Activated CD4-positive, alpha-beta T cell treated with anti-CD3 and anti-CD28 coated beads, Interleukin-2, amount 10 ng/mL, durations not matched to agents 24 days and 14 days (primary cell): Measurements from ENCODE around the gene PSTPIP1. TPM values are rescaled to one million over a fixed set of nuclear protein-coding genes. Genes with fewer than 3 reads are reported as not detected.

Experiments used
- DNase-seq: peaks from one replicate; pipeline ENCODE4 v3.0.0; 2022
- H3K27ac Mint-ChIP-seq: one replicate; pipeline ENCODE4 v1.8.0; 2022; ENCODE audit warnings: mild to moderate bottlenecking, mixed read lengths
- H3K27me3 Mint-ChIP-seq: one replicate; pipeline ENCODE4 v1.8.0; 2022; ENCODE audit warnings: mixed read lengths
- H3K36me3 Mint-ChIP-seq: one replicate; pipeline ENCODE4 v1.8.0; 2022; ENCODE audit warnings: low read depth, mild to moderate bottlenecking, mixed read lengths
- H3K4me1 Mint-ChIP-seq: one replicate; pipeline ENCODE4 v1.8.0; 2021; ENCODE audit warnings: mixed read lengths
- H3K4me3 Mint-ChIP-seq: one replicate; pipeline ENCODE4 v1.8.0; 2022; ENCODE audit warnings: mild to moderate bottlenecking, moderate library complexity, mixed read lengths
- H3K9me3 Mint-ChIP-seq: one replicate; pipeline ENCODE4 v1.8.0; 2021; ENCODE audit warnings: mixed read lengths
- intact Hi-C: fragments of 100-400 bp; cut with micrococcal nuclease; formaldehyde crosslinking; loops from one replicate; pipeline ENCODE4 v1.15.1; 2023
- total RNA-seq: library from RNA; stranded (reverse); gene quantifications from 2 replicates; pipeline ENCODE4 v1.2.3, GENCODE V29; 2022

The PSTPIP1 gene
- total RNA-seq, 1 donor from 2014 or later = 182 TPM

GRCh38 chr15:76986743-76987142 is 8.2 kb upstream of the PSTPIP1 start:
- Mint-ChIP-seq H3K27me3 (no peaks in the 10 kb centered on the region), H3K4me3 (no peak overlapping the region), H3K4me1 (peaks cover 56% of the 10 kb centered on the region), H3K27ac (peak overlapping the region; percentile 100), H3K36me3 (no peaks in the 10 kb centered on the region), H3K9me3 (no peaks in the 10 kb centered on the region)
- DNase-seq = peak; percentile 75
- intact Hi-C loops = loop anchor here (5.0 kb wide), 2 partner anchors 84 to 201 kb away; no protein-coding TSS in a partner anchor

- Mint-ChIP-seq H3K4me1 (peaks cover 54% of the 10 kb centered on the region), H3K9me3 (no peaks in the 10 kb centered on the region), H3K36me3 (no peaks in the 10 kb centered on the region), H3K27me3 (no peaks in the 10 kb centered on the region), H3K4me3 (peak overlapping the region; percentile 80), H3K27ac (peak overlapping the region; percentile 100)
- no peak for DNase-seq
- intact Hi-C loops = loop anchor here (5.0 kb wide), 2 partner anchors 85 to 200 kb away; no protein-coding TSS in a partner anchor
Observed at GRCh38 chr15:76987276-76987675, 7.7 kb upstream of the PSTPIP1 start.

- Mint-ChIP-seq H3K27ac (peak overlapping the region; percentile 100), H3K4me1 (peaks cover 54% of the 10 kb centered on the region), H3K27me3 (no peaks in the 10 kb centered on the region), H3K4me3 (peak overlapping the region; percentile 80), H3K36me3 (peaks cover under 1% of the 10 kb centered on the region), H3K9me3 (no peaks in the 10 kb centered on the region)
- intact Hi-C loops = loop anchor here (1.0 to 5.0 kb wide), 7 partner anchors 9 to 199 kb away; no protein-coding TSS in a partner anchor
- peak; percentile 90 for DNase-seq
Observed at GRCh38 chr15:76987896-76988860, 6.7 kb upstream of the PSTPIP1 start.

- no peak for DNase-seq
- H3K27ac Mint-ChIP-seq = peak overlapping the region; percentile 100
- intact Hi-C loops = loop anchor here (1.0 to 5.0 kb wide), 7 partner anchors 8 to 198 kb away; no protein-coding TSS in a partner anchor
- peaks cover 58% of the 10 kb centered on the region for H3K4me1 Mint-ChIP-seq
- H3K27me3 Mint-ChIP-seq = no peaks in the 10 kb centered on the region
- H3K36me3 Mint-ChIP-seq = peaks cover 2% of the 10 kb centered on the region
- no peaks in the 10 kb centered on the region for H3K9me3 Mint-ChIP-seq
- H3K4me3 Mint-ChIP-seq = peak overlapping the region; percentile 80
Observed at GRCh38 chr15:76988867-76989780, 5.8 kb upstream of the PSTPIP1 start.

- no peak overlapping the region for H3K27ac Mint-ChIP-seq
- no peak for DNase-seq
- no peaks in the 10 kb centered on the region for H3K27me3 Mint-ChIP-seq
- H3K4me1 Mint-ChIP-seq = peaks cover 62% of the 10 kb centered on the region
- H3K9me3 Mint-ChIP-seq = no peaks in the 10 kb centered on the region
- peaks cover 9% of the 10 kb centered on the region for H3K36me3 Mint-ChIP-seq
- no peak overlapping the region for H3K4me3 Mint-ChIP-seq
- intact Hi-C loops = no loop called here
Observed at GRCh38 chr15:76991048-76991447, 3.9 kb upstream of the PSTPIP1 start.

- Mint-ChIP-seq H3K27ac (peak overlapping the region; percentile 96), H3K27me3 (no peaks in the 10 kb centered on the region)
Observed at GRCh38 chr15:76991741-76992645, 2.9 kb upstream of the PSTPIP1 start.

GRCh38 chr15:76993114-76993725 is 1.7 kb upstream of the PSTPIP1 start:
- peaks cover 19% of the 10 kb centered on the region for H3K36me3 Mint-ChIP-seq
- peaks cover 58% of the 10 kb centered on the region for H3K4me1 Mint-ChIP-seq
- H3K27me3 Mint-ChIP-seq = no peaks in the 10 kb centered on the region
- H3K9me3 Mint-ChIP-seq = no peaks in the 10 kb centered on the region
- H3K4me3 Mint-ChIP-seq = peak overlapping the region; percentile 98
- DNase-seq = no peak
- peak overlapping the region; percentile 96 for H3K27ac Mint-ChIP-seq
- intact Hi-C loops = no loop called here

More at GRCh38 chr15:76991741-76992645, 2.9 kb upstream of the PSTPIP1 start:
- H3K9me3 Mint-ChIP-seq = no peaks in the 10 kb centered on the region
- intact Hi-C loops = no loop called here
- DNase-seq = no peak
- peaks cover 12% of the 10 kb centered on the region for H3K36me3 Mint-ChIP-seq
- no peak overlapping the region for H3K4me3 Mint-ChIP-seq
- H3K4me1 Mint-ChIP-seq = peaks cover 56% of the 10 kb centered on the region

- DNase-seq = peak; percentile 85
- no peaks in the 10 kb centered on the region for H3K27me3 Mint-ChIP-seq
- intact Hi-C loops = no loop called here
- H3K4me1 Mint-ChIP-seq = peaks cover 58% of the 10 kb centered on the region
- H3K4me3 Mint-ChIP-seq = peak overlapping the region; percentile 98
- H3K36me3 Mint-ChIP-seq = peaks cover 23% of the 10 kb centered on the region
- H3K9me3 Mint-ChIP-seq = no peaks in the 10 kb centered on the region
- H3K27ac Mint-ChIP-seq = peak overlapping the region; percentile 96
Observed at GRCh38 chr15:76994001-76994400, 925 bp upstream of the PSTPIP1 start.

GRCh38 chr15:76994496-76994895 is 430 bp upstream of the PSTPIP1 start:
- Mint-ChIP-seq H3K36me3 (peaks cover 28% of the 10 kb centered on the region), H3K4me1 (peaks cover 60% of the 10 kb centered on the region), H3K27me3 (no peaks in the 10 kb centered on the region), H3K4me3 (peak overlapping the region; percentile 98), H3K9me3 (no peaks in the 10 kb centered on the region), H3K27ac (peak overlapping the region; percentile 96)
- intact Hi-C loops = no loop called here
- DNase-seq = no peak

- intact Hi-C loops = loop anchor here (5.0 kb wide), 1 partner anchor 64 kb away; the partner anchor contains the start of gene RCN2
- Mint-ChIP-seq H3K36me3 (peaks cover 35% of the 10 kb centered on the region), H3K4me1 (peaks cover 64% of the 10 kb centered on the region), H3K9me3 (no peaks in the 10 kb centered on the region), H3K4me3 (peak overlapping the region; percentile 98), H3K27me3 (no peaks in the 10 kb centered on the region), H3K27ac (peak overlapping the region; percentile 96)
- DNase-seq = no peak
Observed at GRCh38 chr15:76996076-76996525, 1.2 kb downstream of the PSTPIP1 start.

- Mint-ChIP-seq H3K27ac (peak overlapping the region; percentile 96), H3K4me1 (peaks cover 70% of the 10 kb centered on the region), H3K36me3 (peaks cover 41% of the 10 kb centered on the region), H3K27me3 (no peaks in the 10 kb centered on the region), H3K4me3 (peak overlapping the region; percentile 98), H3K9me3 (no peaks in the 10 kb centered on the region)
- intact Hi-C loops = loop anchor here (1.0 to 5.0 kb wide), 3 partner anchors 8 to 64 kb away; partner anchors contain the start of gene RCN2
- DNase-seq = peak; percentile 82
Observed at GRCh38 chr15:76996526-76997401, 1.8 kb downstream of the PSTPIP1 start.
